ENCODE results near the gene BLID.

BLID gene, protein sequence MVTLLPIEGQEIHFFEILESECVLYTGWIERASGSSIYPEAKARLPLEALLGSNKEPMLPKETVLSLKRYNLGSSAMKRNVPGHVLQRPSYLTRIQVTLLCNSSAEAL
- total RNA-seq, result 0 to 0.06 (median 0) reads per million in 9 experiments

DNA sequence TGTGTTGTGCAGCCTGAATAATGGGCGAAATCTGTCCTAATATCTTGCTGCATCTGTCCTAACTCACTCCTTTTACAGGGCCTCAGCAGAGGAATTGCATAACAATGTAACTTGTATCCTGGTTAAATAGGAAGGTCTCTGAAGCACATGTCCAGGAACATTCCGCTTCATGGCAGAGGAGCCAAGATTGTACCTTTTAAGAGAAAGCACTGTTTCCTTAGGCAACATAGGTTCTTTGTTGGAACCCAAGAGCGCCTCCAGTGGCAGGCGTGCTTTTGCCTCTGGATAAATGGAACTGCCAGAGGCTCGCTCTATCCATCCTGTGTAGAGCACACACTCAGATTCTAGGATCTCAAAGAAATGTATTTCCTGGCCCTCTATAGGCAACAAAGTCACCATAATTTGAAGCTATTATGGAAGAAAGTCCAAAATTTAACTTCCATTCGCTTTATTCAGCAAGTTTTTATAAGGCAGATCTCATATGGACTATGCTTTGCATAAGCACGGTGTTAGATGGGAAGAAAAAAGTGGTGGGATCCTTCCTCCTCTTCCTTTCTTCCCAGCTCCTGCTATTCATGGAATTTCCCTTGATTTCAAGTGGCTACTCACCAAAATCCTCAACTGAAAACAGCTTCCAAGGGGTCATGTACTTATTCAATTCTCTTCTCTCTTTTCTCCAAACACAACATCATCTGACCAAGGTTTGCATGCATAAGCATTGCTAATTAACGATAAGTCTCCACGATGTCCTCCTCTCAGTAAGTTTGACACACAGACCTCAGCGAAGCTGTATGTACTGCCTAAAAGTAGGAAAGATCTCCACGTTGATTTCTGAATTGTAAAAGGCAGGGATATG, at the start of gene BLID:
Gene BLID, minus strand, starts transcription at position 692 of the 856 bp plus-strand sequence. Its CDS starts 293 bp downstream, at position 399.
- H3K27ac Mint-ChIP-seq, result no peak within 1 kb of the TSS
- no peak for ATAC-seq (replicated peaks)

DNA sequence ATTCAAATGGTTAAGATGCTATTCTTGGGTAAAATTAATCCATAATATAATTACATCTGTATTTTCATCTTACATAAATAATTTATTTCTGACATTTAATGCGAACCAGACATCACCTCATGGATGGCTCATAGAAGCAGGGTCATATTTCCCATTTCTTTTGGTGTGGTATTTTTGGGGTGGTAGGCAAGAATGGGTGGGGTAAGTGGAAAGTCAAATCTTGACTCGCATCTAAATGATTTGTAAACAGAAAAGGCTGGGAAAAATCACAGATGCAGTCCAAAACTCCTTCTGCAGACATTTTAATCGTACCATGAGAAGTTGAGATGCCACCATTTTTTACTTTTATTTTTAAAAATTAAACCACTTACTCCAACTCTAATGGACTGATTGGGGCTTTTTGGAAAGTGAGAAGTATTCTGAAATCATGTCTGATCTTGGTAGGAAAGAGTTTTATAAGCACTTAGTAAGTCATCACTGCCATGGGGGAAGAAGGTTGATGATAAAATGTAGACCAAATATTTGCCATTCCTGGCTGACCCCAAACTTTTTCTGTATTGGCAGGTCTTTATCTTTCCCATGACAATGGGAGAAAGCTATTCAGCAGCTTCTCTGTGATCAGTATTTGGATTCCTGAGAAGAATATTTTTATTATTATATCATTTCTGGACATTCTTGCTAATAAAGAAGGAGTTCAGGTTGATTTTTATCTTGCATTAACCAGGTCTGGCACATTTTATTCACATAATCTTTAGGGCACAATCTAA, 47.2 kb upstream of the BLID start:
- H3K27ac Mint-ChIP-seq, result no peak overlapping the region
- H3K36me3 Mint-ChIP-seq (ENCODE audit: insufficient read depth), result no peaks in the 10 kb centered on the region
- H3K4me3 Mint-ChIP-seq, result no peak overlapping the region
- H3K4me1 Mint-ChIP-seq (ENCODE audit: low read depth in 2 of 2), result no peaks in the 10 kb centered on the region
- DNase-seq, result no peak
- peaks cover 22 to 27% of the 10 kb centered on the region in 2 donors for H3K27me3 Mint-ChIP-seq
- H3K9me3 Mint-ChIP-seq, result no peaks in the 10 kb centered on the region
- ATAC-seq (replicated peaks), result no peak

More for the DNA sequence above, at the start of gene BLID:
- DNase-seq, result no peak
- Mint-ChIP-seq H3K36me3 (ENCODE audit: insufficient read depth) (no peaks in the 10 kb centered on the region), H3K27me3 (no peaks in the 10 kb centered on the region), H3K4me1 (ENCODE audit: low read depth in 2 of 2) (no peaks in the 10 kb centered on the region), H3K9me3 (no peaks in the 10 kb centered on the region), H3K4me3 (no peak within 1 kb of the TSS)

DNA sequence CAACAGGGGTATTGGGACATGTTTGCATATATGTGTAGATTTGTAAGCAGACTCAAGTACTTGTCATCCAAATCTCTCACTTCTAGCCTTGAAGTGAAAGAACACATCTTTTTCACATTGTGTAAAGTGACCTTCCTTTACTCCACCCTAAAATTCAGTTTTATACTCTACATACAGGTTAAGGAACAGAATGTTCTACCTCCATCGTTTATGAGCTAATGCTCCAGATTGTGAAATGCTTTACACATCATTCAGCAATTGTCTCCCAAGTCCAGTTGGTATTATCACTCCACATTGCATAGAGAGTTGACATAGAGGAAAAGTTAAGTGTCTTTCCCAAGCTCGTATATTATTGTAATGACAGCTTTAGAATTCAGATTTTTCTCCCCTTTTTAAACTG, 46.1 kb upstream of the BLID start:
- DNase-seq (no peak), ATAC-seq (replicated peaks) (no peak)
- Mint-ChIP-seq H3K27me3 (peaks cover 22 to 27% of the 10 kb centered on the region in 2 donors), H3K9me3 (no peaks in the 10 kb centered on the region), H3K27ac (no peak overlapping the region), H3K36me3 (ENCODE audit: insufficient read depth) (no peaks in the 10 kb centered on the region), H3K4me1 (ENCODE audit: low read depth in 2 of 2) (peaks cover 2 to 10% of the 10 kb centered on the region in 2 donors), H3K4me3 (no peak overlapping the region)

DNA sequence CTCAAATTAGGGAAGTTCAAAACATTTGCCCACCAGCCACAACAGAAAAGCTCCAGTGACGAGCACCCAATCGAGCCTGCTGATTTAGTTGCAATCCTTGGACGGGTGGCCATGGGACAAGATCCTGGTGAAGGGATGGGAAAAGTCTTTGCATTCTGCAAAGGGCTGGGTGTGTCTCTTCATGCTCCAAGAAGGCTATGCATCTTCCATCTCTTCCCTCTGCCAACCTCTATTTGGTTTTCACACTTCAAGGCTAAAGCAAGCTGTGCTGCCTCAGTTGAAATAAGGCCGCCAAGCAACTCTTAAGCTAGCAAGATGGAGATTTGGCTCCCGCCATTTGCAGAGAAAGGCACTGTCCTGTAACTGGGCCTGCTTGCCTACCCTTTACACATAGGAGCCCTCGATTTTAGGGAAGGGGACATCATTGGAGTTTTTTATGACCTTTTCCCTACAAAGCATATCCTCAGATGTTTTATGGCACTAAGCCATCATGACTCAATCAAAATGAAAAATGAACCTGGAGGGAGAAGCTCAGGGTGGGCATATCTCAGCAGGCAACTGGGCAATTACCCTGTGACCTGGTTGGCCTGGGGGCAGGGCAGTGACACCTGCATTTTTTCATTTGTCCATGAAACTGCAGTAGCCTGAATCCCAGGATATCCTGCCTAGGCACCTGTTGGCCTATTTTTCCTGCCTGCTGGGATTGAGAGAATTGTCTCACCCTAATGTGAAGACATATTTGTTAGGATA, 45.0 kb upstream of the BLID start:
- DNase-seq (no peak), ATAC-seq (replicated peaks) (no peak)
- H3K9me3 Mint-ChIP-seq, result no peaks in the 10 kb centered on the region
- H3K27me3 Mint-ChIP-seq, result peaks cover 22 to 27% of the 10 kb centered on the region in 2 donors
- no peak overlapping the region for H3K27ac Mint-ChIP-seq
- H3K4me1 Mint-ChIP-seq (ENCODE audit: low read depth in 2 of 2), result peaks cover 3 to 17% of the 10 kb centered on the region in 2 donors
- no peak overlapping the region for H3K4me3 Mint-ChIP-seq
- H3K36me3 Mint-ChIP-seq (ENCODE audit: insufficient read depth), result no peaks in the 10 kb centered on the region

- H3K9me3 Mint-ChIP-seq, result no peaks in the 10 kb centered on the region
- H3K36me3 Mint-ChIP-seq (ENCODE audit: insufficient read depth), result no peaks in the 10 kb centered on the region
- no peak overlapping the region for H3K4me3 Mint-ChIP-seq
- ATAC-seq (replicated peaks) (no peak), DNase-seq (no peak)
- H3K27ac Mint-ChIP-seq, result no peak overlapping the region
- H3K4me1 Mint-ChIP-seq (ENCODE audit: low read depth in 2 of 2), result peaks cover 3 to 17% of the 10 kb centered on the region in 2 donors
- H3K27me3 Mint-ChIP-seq, result peaks cover 15 to 27% of the 10 kb centered on the region in 2 donors
These were observed 43.8 kb upstream of the BLID start for GRCh38 chr11:122159861-122160260.

- Mint-ChIP-seq H3K27me3 (peaks cover 15 to 22% of the 10 kb centered on the region in 2 donors), H3K4me3 (no peak overlapping the region), H3K27ac (no peak overlapping the region), H3K4me1 (ENCODE audit: low read depth in 2 of 2) (peaks cover 3 to 17% of the 10 kb centered on the region in 2 donors), H3K36me3 (ENCODE audit: insufficient read depth) (no peaks in the 10 kb centered on the region), H3K9me3 (no peaks in the 10 kb centered on the region)
- no peak for DNase-seq
- ATAC-seq (replicated peaks), result no peak
These were observed 43.2 kb upstream of the BLID start for GRCh38 chr11:122159173-122159721.

- Mint-ChIP-seq H3K27ac (peak overlapping the region in 1 of 2 donors; percentile 6), H3K4me1 (ENCODE audit: low read depth in 2 of 2) (peaks cover 3 to 17% of the 10 kb centered on the region in 2 donors), H3K36me3 (ENCODE audit: insufficient read depth) (no peaks in the 10 kb centered on the region), H3K27me3 (peaks cover 15% of the 10 kb centered on the region in 2 donors), H3K4me3 (peak overlapping the region in 1 of 2 donors; percentile 48), H3K9me3 (no peaks in the 10 kb centered on the region)
- ATAC-seq (replicated peaks), result no peak
- DNase-seq, result no peak
These were observed 42.2 kb upstream of the BLID start for GRCh38 chr11:122158171-122158570.

GRCh38 chr11:122157653-122158161, 41.7 kb upstream of the BLID start:
- peak overlapping the region in 1 of 2 donors; percentile 6 for H3K27ac Mint-ChIP-seq
- H3K4me3 Mint-ChIP-seq, result peak overlapping the region in 1 of 2 donors; percentile 48
- H3K4me1 Mint-ChIP-seq (ENCODE audit: low read depth in 2 of 2), result peaks cover 3 to 17% of the 10 kb centered on the region in 2 donors
- ATAC-seq (replicated peaks) (no peak), DNase-seq (no peak)
- no peaks in the 10 kb centered on the region for H3K9me3 Mint-ChIP-seq
- H3K36me3 Mint-ChIP-seq (ENCODE audit: insufficient read depth), result no peaks in the 10 kb centered on the region
- peaks cover 15% of the 10 kb centered on the region in 2 donors for H3K27me3 Mint-ChIP-seq

GRCh38 chr11:122156940-122157382, 40.9 kb upstream of the BLID start:
- DNase-seq, result no peak
- H3K4me1 Mint-ChIP-seq (ENCODE audit: low read depth in 2 of 2), result peaks cover 3 to 17% of the 10 kb centered on the region in 2 donors
- no peak overlapping the region for H3K27ac Mint-ChIP-seq
- peak overlapping the region in 1 of 2 donors; percentile 48 for H3K4me3 Mint-ChIP-seq
- H3K36me3 Mint-ChIP-seq (ENCODE audit: insufficient read depth), result no peaks in the 10 kb centered on the region
- no peaks in the 10 kb centered on the region for H3K9me3 Mint-ChIP-seq
- no peak for ATAC-seq (replicated peaks)
- H3K27me3 Mint-ChIP-seq, result peaks cover 15% of the 10 kb centered on the region in 2 donors

GRCh38 chr11:122155765-122156527, 39.9 kb upstream of the BLID start:
- no peak overlapping the region for H3K27ac Mint-ChIP-seq
- ATAC-seq (replicated peaks), result no peak
- H3K9me3 Mint-ChIP-seq, result no peaks in the 10 kb centered on the region
- H3K4me3 Mint-ChIP-seq, result peak overlapping the region in 1 of 2 donors; percentile 6
- no peak for DNase-seq
- H3K4me1 Mint-ChIP-seq (ENCODE audit: low read depth in 2 of 2), result peaks cover 3 to 17% of the 10 kb centered on the region in 2 donors
- peaks cover 15% of the 10 kb centered on the region in 2 donors for H3K27me3 Mint-ChIP-seq
- no peaks in the 10 kb centered on the region for H3K36me3 Mint-ChIP-seq (ENCODE audit: insufficient read depth)

GRCh38 chr11:122154994-122155393, 39.0 kb upstream of the BLID start:
- no peak for DNase-seq
- Mint-ChIP-seq H3K27me3 (peaks cover 6 to 15% of the 10 kb centered on the region in 2 donors), H3K4me3 (no peak overlapping the region), H3K27ac (no peak overlapping the region), H3K36me3 (ENCODE audit: insufficient read depth) (no peaks in the 10 kb centered on the region), H3K4me1 (ENCODE audit: low read depth in 2 of 2) (peaks cover 3 to 17% of the 10 kb centered on the region in 2 donors), H3K9me3 (no peaks in the 10 kb centered on the region)
- ATAC-seq (replicated peaks), result no peak

GRCh38 chr11:122154227-122154626, 38.2 kb upstream of the BLID start:
- peaks cover 3 to 17% of the 10 kb centered on the region in 2 donors for H3K4me1 Mint-ChIP-seq (ENCODE audit: low read depth in 2 of 2)
- no peak for ATAC-seq (replicated peaks)
- peaks cover 6 to 8% of the 10 kb centered on the region in 2 donors for H3K27me3 Mint-ChIP-seq
- no peaks in the 10 kb centered on the region for H3K36me3 Mint-ChIP-seq (ENCODE audit: insufficient read depth)
- DNase-seq, result no peak
- no peaks in the 10 kb centered on the region for H3K9me3 Mint-ChIP-seq
- H3K4me3 Mint-ChIP-seq, result no peak overlapping the region
- H3K27ac Mint-ChIP-seq, result no peak overlapping the region

Measured in effector memory CD8-positive, alpha-beta T cell (primary cell).